Astrocyte of the spinal cord (primary cell): Measurements from ENCODE around the gene GRIN1.

Source experiments
- DNase-seq: peaks from one replicate; pipeline ENCODE4 v3.0.0; 2011; ENCODE audit warnings: low read depth, low spot score
- H3K4me3 ChIP-seq: 2 replicates; pipeline ENCODE4 v1.5.1; 2011; ENCODE audit warnings: low read depth, mild to moderate bottlenecking, low read length, moderate library complexity
- CTCF ChIP-seq: IDR thresholded peaks from 2 replicates; pipeline ENCODE4 v1.5.1; 2012; ENCODE audit warnings: low read depth, mild to moderate bottlenecking, low read length, inconsistent platforms
- in situ Hi-C: cut with HindIII; loops from 2 replicates; pipeline ENCODE4 v1.10.0; 2017; ENCODE audit warnings: low sequenced_read_pairs

Gene GRIN1

DNA sequence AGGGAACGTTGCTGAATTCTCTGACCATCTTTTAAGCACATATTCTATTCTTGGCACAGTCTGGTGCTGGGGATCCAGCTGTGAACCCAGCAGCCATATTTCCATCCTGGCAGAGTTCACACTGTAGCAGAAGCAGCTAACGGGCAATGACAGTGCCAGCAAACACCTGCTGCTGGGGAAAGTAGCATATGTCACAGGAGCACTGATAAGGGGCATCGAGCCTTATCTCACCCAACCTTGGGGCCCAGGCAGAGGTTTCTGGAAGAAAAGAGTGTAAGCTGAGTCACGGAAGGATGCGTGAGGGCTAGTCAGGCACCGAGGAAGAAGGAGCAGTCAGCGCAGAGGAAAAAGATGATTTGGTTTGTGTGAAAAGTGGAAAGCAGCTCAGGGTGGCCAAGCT lies 67.6 kb downstream of the GRIN1 start:
- no peak for TF ChIP-seq CTCF
- in situ Hi-C loops = no loop called here
- DNase-seq = no peak
- peak overlapping the region; percentile 90 for H3K4me3 ChIP-seq

DNA sequence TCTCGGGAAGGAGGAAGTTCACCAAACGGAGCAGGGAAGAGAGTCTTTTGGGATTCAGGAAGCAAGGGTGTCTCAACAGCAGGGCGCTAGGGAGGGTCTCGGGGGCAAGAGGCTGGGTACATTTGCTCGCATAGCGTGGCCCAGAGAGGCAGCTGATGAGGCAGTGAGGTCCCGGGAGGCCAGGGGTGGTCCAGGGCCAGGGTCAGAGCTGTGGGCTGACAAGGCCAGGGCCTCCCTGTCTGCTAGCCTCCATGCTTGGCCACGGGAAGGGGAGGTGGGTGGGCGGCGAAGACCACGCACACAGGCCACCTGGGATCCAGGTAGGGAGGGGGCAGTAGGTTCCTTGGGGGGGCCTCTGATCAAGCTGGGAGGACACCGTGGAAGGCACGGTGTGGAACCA lies 72.6 kb downstream of the GRIN1 start:
- no peak for TF ChIP-seq CTCF
- DNase-seq = no peak
- H3K4me3 ChIP-seq = no peak overlapping the region
- in situ Hi-C loops = no loop called here

GRCh38 chr9:137212520-137212919 lies 73.6 kb downstream of the GRIN1 start:
- no peak for TF ChIP-seq CTCF
- in situ Hi-C loops = no loop called here
- H3K4me3 ChIP-seq = no peak overlapping the region
- DNase-seq = no peak

DNA sequence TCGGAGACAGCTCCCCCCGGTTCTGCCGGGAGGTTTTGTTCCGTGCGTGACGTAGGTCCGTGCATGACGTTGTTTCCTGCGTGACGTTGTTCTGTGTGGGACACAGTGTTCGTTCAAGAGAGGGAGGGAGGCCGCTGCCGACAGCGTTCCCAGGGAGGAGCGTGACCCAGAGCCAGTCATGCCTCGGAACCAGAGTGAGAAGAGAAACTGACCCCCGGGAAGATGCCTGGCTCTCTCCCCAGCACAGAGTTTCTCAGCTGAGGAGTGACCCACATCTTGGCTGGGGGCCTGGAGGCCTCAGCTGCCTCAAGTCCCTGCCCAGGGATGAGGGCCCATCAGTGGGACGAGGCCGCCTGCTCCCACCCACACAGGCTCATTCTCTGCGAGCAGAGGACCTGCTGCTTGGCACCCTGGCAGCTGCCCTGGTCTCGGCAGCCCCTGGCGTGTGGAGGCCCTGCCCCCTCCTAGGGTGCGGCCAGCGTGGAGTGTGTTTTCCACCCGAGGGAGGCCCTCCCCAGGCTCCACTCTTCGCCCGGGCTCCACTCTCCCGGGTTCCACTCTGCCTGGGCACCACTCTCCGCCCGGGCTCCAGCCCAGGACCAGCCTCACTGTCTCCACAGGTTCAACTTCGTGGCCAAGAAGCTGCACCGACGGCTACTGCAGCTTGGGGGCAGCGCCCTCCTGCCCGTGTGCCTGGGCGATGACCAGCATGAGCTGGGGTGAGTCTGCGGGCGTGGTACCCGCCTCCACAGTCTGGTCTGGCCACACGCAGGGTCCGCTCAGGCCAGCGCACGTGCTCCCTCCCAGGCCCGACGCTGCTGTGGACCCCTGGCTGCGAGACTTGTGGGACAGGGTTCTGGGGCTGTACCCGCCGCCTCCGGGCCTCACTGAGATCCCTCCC lies 74.5 kb downstream of the GRIN1 start:
- peak; percentile 25 for TF ChIP-seq CTCF
- no peak for DNase-seq
- in situ Hi-C loops = no loop called here
- H3K4me3 ChIP-seq = no peak overlapping the region

DNA sequence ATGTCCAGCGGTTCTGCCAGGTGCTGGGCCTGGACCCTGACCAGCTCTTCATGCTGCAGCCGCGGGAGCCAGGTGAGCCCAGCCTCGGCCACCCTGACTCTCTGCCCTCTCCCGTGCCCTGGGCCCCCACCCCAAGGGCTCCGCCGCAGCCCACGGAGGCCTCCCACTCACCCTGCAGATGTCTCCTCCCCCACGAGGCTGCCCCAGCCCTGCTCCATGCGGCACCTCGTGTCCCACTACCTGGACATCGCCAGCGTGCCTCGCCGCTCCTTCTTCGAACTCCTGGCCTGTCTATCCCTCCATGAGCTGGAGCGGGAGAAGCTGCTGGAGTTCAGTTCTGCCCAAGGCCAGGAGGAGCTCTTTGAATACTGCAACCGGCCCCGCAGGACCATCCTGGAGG lies 75.7 kb downstream of the GRIN1 start:
- DNase-seq = no peak
- H3K4me3 ChIP-seq = no peak overlapping the region
- in situ Hi-C loops = no loop called here
- no peak for TF ChIP-seq CTCF

GRCh38 chr9:137215196-137215986 lies 76.4 kb downstream of the GRIN1 start:
- H3K4me3 ChIP-seq = no peak overlapping the region
- DNase-seq = no peak
- TF ChIP-seq CTCF = no peak
- in situ Hi-C loops = no loop called here
